GM12875 (cell line): ENCODE results near the gene RNASE3.
"Not testable (repeated sequence)": the region's sequence is repeated elsewhere in the genome, so short reads cannot be mapped to it uniquely, and the experiment has no call there.

Experiments
- H3K4me3 ChIP-seq: one replicate; pipeline ENCODE4 v1.5.1; 2011; ENCODE audit warnings: low read depth, low read length, control low read depth
- CTCF ChIP-seq: IDR thresholded peaks from 2 replicates; pipeline ENCODE4 v1.5.1; 2011; ENCODE audit warnings: low read depth, mild to moderate bottlenecking, control low read depth, inconsistent platforms, low read length, moderate library complexity, borderline replicate concordance; ENCODE audit not compliant: insufficient read depth

The RNASE3 gene

GRCh38 chr14:20904393-20905029 is 13.3 kb downstream of the RNASE3 start:
- no peak overlapping the region for H3K4me3 ChIP-seq
- no peak for TF ChIP-seq CTCF

- H3K4me3 ChIP-seq: no peak overlapping the region
- no peak for TF ChIP-seq CTCF
These were observed 14.5 kb downstream of the RNASE3 start for GRCh38 chr14:20905676-20906075.

- no peak overlapping the region for H3K4me3 ChIP-seq
- no peak for TF ChIP-seq CTCF
These were observed 16.0 kb downstream of the RNASE3 start for GRCh38 chr14:20907214-20907613.

- H3K4me3 ChIP-seq: not testable (repeated sequence)
These were observed 19.6 kb downstream of the RNASE3 start for GRCh38 chr14:20910822-20911221.

GRCh38 chr14:20919038-20919756 is 28.0 kb downstream of the RNASE3 start:
- not testable (repeated sequence) for H3K4me3 ChIP-seq

GRCh38 chr14:20923766-20924297 is 32.6 kb downstream of the RNASE3 start:
- H3K4me3 ChIP-seq: not testable (repeated sequence)

GRCh38 chr14:20934148-20934762 is 43.1 kb downstream of the RNASE3 start:
- no peak overlapping the region for H3K4me3 ChIP-seq
- TF ChIP-seq CTCF: peak; percentile 80

GRCh38 chr14:20935303-20935984 is 44.3 kb downstream of the RNASE3 start:
- H3K4me3 ChIP-seq: no peak overlapping the region
- TF ChIP-seq CTCF: no peak
